HepG2 (cell line): ENCODE data around the gene ACACB. TPM values are rescaled to one million over a fixed set of nuclear protein-coding genes. Genes with fewer than 3 reads are reported as not detected.
A peak's percentile ranks its signal among the peaks of the same experiment; 100 is the strongest.

Source experiments
- CENPX ChIP-seq: sonication (generic); formaldehyde crosslinking; IDR thresholded peaks from 2 replicates; pipeline ENCODE4 v1.9.0; 2021; ENCODE audit warnings: mild to moderate bottlenecking, missing genetic modification reagents, moderate library complexity
- SALL2 ChIP-seq: sonication (generic); formaldehyde crosslinking; IDR thresholded peaks from 2 replicates; pipeline ENCODE4 v1.8.1; 2023; ENCODE audit warnings: mild to moderate bottlenecking, missing genetic modification reagents, inconsistent platforms
- SP5 ChIP-seq: IDR thresholded peaks from 2 replicates; pipeline ENCODE4 v1.6.1; 2016; ENCODE audit warnings: low read depth, borderline replicate concordance
- TBL1XR1 ChIP-seq: fragments of 150-350 bp; IDR thresholded peaks from 2 replicates; pipeline ENCODE4 v1.6.1; 2014; ENCODE audit warnings: borderline replicate concordance, low read length; ENCODE audit not compliant: partially characterized antibody
- ZBTB20 ChIP-seq: sonication (generic); formaldehyde crosslinking; IDR thresholded peaks from 2 replicates; pipeline ENCODE4 v1.8.1; 2023; ENCODE audit warnings: missing genetic modification reagents, low read depth, mild to moderate bottlenecking, borderline replicate concordance
- ZFP37 ChIP-seq: sonication (generic); formaldehyde crosslinking; IDR thresholded peaks from 2 replicates; pipeline ENCODE4 v1.4.0; 2020; ENCODE audit warnings: missing genetic modification reagents, borderline replicate concordance
- ZNF326 ChIP-seq: sonication (generic); formaldehyde crosslinking; IDR thresholded peaks from 2 replicates; pipeline ENCODE4 v1.4.0; 2020; ENCODE audit warnings: missing genetic modification reagents, borderline replicate concordance
- ZNF34 ChIP-seq: sonication (generic); formaldehyde crosslinking; IDR thresholded peaks from 2 replicates; pipeline ENCODE4 v1.4.0; 2020; ENCODE audit warnings: mild to moderate bottlenecking, missing genetic modification reagents, borderline replicate concordance
- ZNF567 ChIP-seq: sonication (generic); formaldehyde crosslinking; IDR thresholded peaks from 2 replicates; pipeline ENCODE4 v1.8.1; 2023; ENCODE audit warnings: mild to moderate bottlenecking, missing genetic modification reagents, borderline replicate concordance
- polyA plus RNA-seq, 8 experiments: library from polyadenylated mRNA; depleted of rRNA in 3 of 8; stranded (reverse) in 7 of 8; unstranded in 1 of 8; fragments of >200 nt; fragmentation: Illumina TruSeq in 4 of 8; extraction: Trizol in 4 of 8; gene quantifications; 2 replicates each; pipeline versions ENCODE4 v1.2.1 to v1.2.3, GENCODE V29; 2011 to 2016; ENCODE audit warnings: low read depth in 4 of 8, missing spikeins in 1 of 8, mixed read lengths in 1 of 8; ENCODE audit not compliant: insufficient read depth in 1 of 8
- total RNA-seq, 5 experiments: library from RNA; depleted of rRNA; stranded (reverse); fragments of >200 nt; fragmentation: Illumina TruSeq; extraction: Trizol; gene quantifications; 2 replicates each; pipeline ENCODE4 v1.2.3, GENCODE V29; 2016; ENCODE audit warnings: low read depth in 1 of 5
- TF ChIP-seq, protein P1 (sequence below): sonication (generic); formaldehyde crosslinking; IDR thresholded peaks from 2 replicates; pipeline ENCODE4 v1.4.0; 2020; ENCODE audit warnings: missing genetic modification reagents
- TF ChIP-seq, protein P2 (sequence below): IDR thresholded peaks from 2 replicates; pipeline ENCODE4 v1.6.1; 2018; ENCODE audit warnings: missing genetic modification reagents, mild to moderate bottlenecking, missing compliant biosample characterization
- TF ChIP-seq, protein P3 (sequence below), 2 experiments: sonication (generic) in 1 of 2; formaldehyde crosslinking in 1 of 2; IDR thresholded peaks; 2 replicates each; pipeline versions ENCODE4 v1.6.1 to v1.9.0; 2014 to 2022; ENCODE audit warnings: antibody characterized with exemption in 1 of 2, borderline replicate concordance in 1 of 2, inconsistent platforms in 1 of 2, low read depth in 1 of 2, missing genetic modification reagents in 1 of 2

Gene ACACB
- total and polyA plus RNA-seq, 2 of the 13 experiments (the other 11 are each of a cell fraction or from before 2014, with no cell fraction given) = 6.2 to 8.6 TPM

DNA sequence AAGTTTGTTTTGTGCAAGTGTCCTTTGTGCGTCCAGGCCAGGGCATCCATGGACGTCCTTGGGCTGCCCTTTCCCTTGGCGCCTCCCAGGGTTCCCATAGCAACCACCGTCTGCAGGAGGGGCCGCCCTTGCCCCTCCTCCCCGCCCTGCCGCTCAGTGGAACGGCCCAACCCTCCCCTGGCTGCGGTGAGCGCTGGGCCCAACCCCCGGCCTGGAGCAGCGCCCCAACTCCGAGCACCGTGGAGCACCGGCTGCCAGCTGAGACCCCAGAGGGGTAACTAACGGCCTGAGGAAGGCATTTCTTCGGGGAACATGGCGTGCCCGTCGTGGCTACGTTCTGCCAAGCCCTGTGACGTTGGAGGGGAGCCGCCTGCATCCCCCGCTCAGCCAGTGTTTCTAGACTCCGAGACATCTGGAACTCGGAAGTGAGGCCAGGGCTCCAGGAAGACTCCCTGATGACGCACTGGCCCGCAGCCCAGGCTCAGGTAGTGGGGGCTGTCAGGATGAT, 5.3 kb upstream of the ACACB start (continued):
- TF ChIP-seq TBL1XR1 (no peak), SP5 (CRISPR knock-in tag) (peak; percentile 72), ZNF326 (CRISPR knock-in tag) (no peak), ZNF34 (CRISPR knock-in tag) (no peak), SALL2 (CRISPR knock-in tag) (no peak), ZFP37 (CRISPR knock-in tag) (no peak), ZBTB20 (CRISPR knock-in tag) (no peak), CENPX (CRISPR knock-in tag) (no peak), ZNF567 (CRISPR knock-in tag) (no peak)
- TF ChIP-seq, protein P1, sequence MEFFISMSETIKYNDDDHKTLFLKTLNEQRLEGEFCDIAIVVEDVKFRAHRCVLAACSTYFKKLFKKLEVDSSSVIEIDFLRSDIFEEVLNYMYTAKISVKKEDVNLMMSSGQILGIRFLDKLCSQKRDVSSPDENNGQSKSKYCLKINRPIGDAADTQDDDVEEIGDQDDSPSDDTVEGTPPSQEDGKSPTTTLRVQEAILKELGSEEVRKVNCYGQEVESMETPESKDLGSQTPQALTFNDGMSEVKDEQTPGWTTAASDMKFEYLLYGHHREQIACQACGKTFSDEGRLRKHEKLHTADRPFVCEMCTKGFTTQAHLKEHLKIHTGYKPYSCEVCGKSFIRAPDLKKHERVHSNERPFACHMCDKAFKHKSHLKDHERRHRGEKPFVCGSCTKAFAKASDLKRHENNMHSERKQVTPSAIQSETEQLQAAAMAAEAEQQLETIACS (CRISPR knock-in tag) = no peak
- TF ChIP-seq, protein P2, sequence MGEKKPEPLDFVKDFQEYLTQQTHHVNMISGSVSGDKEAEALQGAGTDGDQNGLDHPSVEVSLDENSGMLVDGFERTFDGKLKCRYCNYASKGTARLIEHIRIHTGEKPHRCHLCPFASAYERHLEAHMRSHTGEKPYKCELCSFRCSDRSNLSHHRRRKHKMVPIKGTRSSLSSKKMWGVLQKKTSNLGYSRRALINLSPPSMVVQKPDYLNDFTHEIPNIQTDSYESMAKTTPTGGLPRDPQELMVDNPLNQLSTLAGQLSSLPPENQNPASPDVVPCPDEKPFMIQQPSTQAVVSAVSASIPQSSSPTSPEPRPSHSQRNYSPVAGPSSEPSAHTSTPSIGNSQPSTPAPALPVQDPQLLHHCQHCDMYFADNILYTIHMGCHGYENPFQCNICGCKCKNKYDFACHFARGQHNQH (CRISPR knock-in tag) = peak; percentile 75
- TF ChIP-seq, protein P3, sequence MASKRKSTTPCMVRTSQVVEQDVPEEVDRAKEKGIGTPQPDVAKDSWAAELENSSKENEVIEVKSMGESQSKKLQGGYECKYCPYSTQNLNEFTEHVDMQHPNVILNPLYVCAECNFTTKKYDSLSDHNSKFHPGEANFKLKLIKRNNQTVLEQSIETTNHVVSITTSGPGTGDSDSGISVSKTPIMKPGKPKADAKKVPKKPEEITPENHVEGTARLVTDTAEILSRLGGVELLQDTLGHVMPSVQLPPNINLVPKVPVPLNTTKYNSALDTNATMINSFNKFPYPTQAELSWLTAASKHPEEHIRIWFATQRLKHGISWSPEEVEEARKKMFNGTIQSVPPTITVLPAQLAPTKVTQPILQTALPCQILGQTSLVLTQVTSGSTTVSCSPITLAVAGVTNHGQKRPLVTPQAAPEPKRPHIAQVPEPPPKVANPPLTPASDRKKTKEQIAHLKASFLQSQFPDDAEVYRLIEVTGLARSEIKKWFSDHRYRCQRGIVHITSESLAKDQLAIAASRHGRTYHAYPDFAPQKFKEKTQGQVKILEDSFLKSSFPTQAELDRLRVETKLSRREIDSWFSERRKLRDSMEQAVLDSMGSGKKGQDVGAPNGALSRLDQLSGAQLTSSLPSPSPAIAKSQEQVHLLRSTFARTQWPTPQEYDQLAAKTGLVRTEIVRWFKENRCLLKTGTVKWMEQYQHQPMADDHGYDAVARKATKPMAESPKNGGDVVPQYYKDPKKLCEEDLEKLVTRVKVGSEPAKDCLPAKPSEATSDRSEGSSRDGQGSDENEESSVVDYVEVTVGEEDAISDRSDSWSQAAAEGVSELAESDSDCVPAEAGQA (IDR thresholded peaks at IDR 0.05; ENCODE audit: low read depth) = peak; percentile 69; the same call in 1 of the 2 replicates
- TF ChIP-seq, protein P3 (CRISPR knock-in tag; IDR thresholded peaks at IDR 0.05; ENCODE audit: borderline replicate concordance) = no peak
